OCI-LY1 (cell line): ENCODE measurements around the gene SEMA3A.

Experiments
- H2AFZ ChIP-seq: fragments of 200-600 bp; sonication (generic), shearing (Covaris generic); 2 replicates; pipeline ENCODE4 v1.6.0; 2014; ENCODE audit warnings: antibody characterized with exemption, mild to moderate bottlenecking, low read length
- H3F3A ChIP-seq: fragments of 200-600 bp; sonication (generic), shearing (Covaris generic); 2 replicates; pipeline ENCODE4 v1.6.0; 2014; ENCODE audit warnings: mild to moderate bottlenecking, antibody characterized with exemption, low read length, moderate library complexity; ENCODE audit not compliant: insufficient read depth
- H3K27ac ChIP-seq: fragments of 200-600 bp; sonication (generic); 2 replicates; pipeline ENCODE4 v1.5.1; 2014; ENCODE audit warnings: low read length, mixed run types, mild to moderate bottlenecking, low read depth; ENCODE audit not compliant: poor library complexity, severe bottlenecking
- H3K27me3 ChIP-seq: fragments of 200-600 bp; sonication (generic); 2 replicates; pipeline ENCODE4 v1.6.0; 2014; ENCODE audit warnings: antibody characterized with exemption, mild to moderate bottlenecking, low read length, moderate library complexity; ENCODE audit not compliant: insufficient read depth
- H3K36me3 ChIP-seq: fragments of 200-600 bp; sonication (generic); 2 replicates; pipeline ENCODE4 v1.6.1; 2014; ENCODE audit warnings: mild to moderate bottlenecking, antibody characterized with exemption, low read length, moderate library complexity, mixed read lengths; ENCODE audit not compliant: insufficient read depth
- H3K4me1 ChIP-seq: fragments of 200-600 bp; sonication (generic); 2 replicates; pipeline ENCODE4 v1.5.1; 2014; ENCODE audit warnings: mild to moderate bottlenecking, low read length, moderate library complexity; ENCODE audit not compliant: insufficient read depth, severe bottlenecking
- H3K4me2 ChIP-seq: fragments of 200-600 bp; sonication (generic), shearing (Covaris generic); 2 replicates; pipeline ENCODE4 v1.6.1; 2014; ENCODE audit warnings: low read length
- H3K4me3 ChIP-seq: fragments of 200-600 bp; sonication (generic); 2 replicates; pipeline ENCODE4 v1.5.1; 2014; ENCODE audit warnings: low read length, low read depth, mild to moderate bottlenecking, mixed read lengths; ENCODE audit not compliant: poor library complexity, severe bottlenecking
- H3K79me2 ChIP-seq: fragments of 200-600 bp; shearing (Covaris generic); 2 replicates; pipeline ENCODE4 v1.6.1; 2016; ENCODE audit warnings: mixed run types, low read length, mixed read lengths; ENCODE audit not compliant: insufficient read depth
- H3K9ac ChIP-seq: fragments of 200-600 bp; sonication (generic), shearing (Covaris generic); 2 replicates; pipeline ENCODE4 v1.6.1; 2014; ENCODE audit warnings: mild to moderate bottlenecking, low read length, mixed read lengths
- H3K9me2 ChIP-seq: fragments of 200-600 bp; sonication (generic), shearing (Covaris generic); 2 replicates; pipeline ENCODE4 v1.6.1; 2014; ENCODE audit warnings: low read depth, mild to moderate bottlenecking, low read length, mixed read lengths
- H3K9me3 ChIP-seq: fragments of 200-600 bp; shearing (Covaris generic); 2 replicates; pipeline ENCODE4 v1.6.1; 2014; ENCODE audit warnings: low read length, mixed read lengths
- H4K20me1 ChIP-seq: fragments of 200-600 bp; sonication (generic), shearing (Covaris generic); 2 replicates; pipeline ENCODE4 v1.6.0; 2016; ENCODE audit warnings: mild to moderate bottlenecking, low read length; ENCODE audit not compliant: insufficient read depth
- CTCF ChIP-seq: fragments of 200-600 bp; sonication (generic), shearing (Covaris generic); IDR thresholded peaks from 2 replicates; pipeline ENCODE4 v1.5.1; 2017; ENCODE audit warnings: mild to moderate bottlenecking, antibody characterized with exemption, low read length, moderate library complexity, mixed read lengths
- EZH2 ChIP-seq: fragments of 200-600 bp; sonication (generic), shearing (Covaris generic); IDR thresholded peaks from 2 replicates; pipeline ENCODE4 v1.8.0; 2017; ENCODE audit warnings: borderline replicate concordance, mixed run types, mild to moderate bottlenecking, antibody characterized with exemption, low read length, moderate library complexity, mixed read lengths

Gene SEMA3A

GRCh38 chr7:84060000-84060399 lies 134.6 kb downstream of the SEMA3A start:
- H3K4me3 ChIP-seq, result no peak overlapping the region
- no peak overlapping the region for H3K9ac ChIP-seq
- no peaks in the 10 kb centered on the region for H3K9me2 ChIP-seq
- H3K4me1 ChIP-seq, result no peaks in the 10 kb centered on the region
- no peaks in the 10 kb centered on the region for H4K20me1 ChIP-seq
- H3K4me2 ChIP-seq, result no peak overlapping the region
- H3K36me3 ChIP-seq, result no peaks in the 10 kb centered on the region; the same call in 1 of the 2 replicates
- no peak overlapping the region for H3K27ac ChIP-seq
- H3K9me3 ChIP-seq, result no peaks in the 10 kb centered on the region
- no peak overlapping the region for H2AFZ ChIP-seq
- H3F3A ChIP-seq, result no peaks in the 10 kb centered on the region
- H3K79me2 ChIP-seq, result no peaks in the 10 kb centered on the region
- no peaks in the 10 kb centered on the region for H3K27me3 ChIP-seq
- TF ChIP-seq CTCF (no peak), EZH2 (no peak)

GRCh38 chr7:84058311-84059076 lies 136.1 kb downstream of the SEMA3A start:
- no peak overlapping the region for H3K4me2 ChIP-seq
- no peaks in the 10 kb centered on the region for H3K27me3 ChIP-seq
- H3K9ac ChIP-seq, result no peak overlapping the region
- H3K9me3 ChIP-seq, result no peaks in the 10 kb centered on the region
- no peaks in the 10 kb centered on the region for H3K4me1 ChIP-seq
- no peak overlapping the region for H3K27ac ChIP-seq
- H3K9me2 ChIP-seq, result no peaks in the 10 kb centered on the region
- no peak overlapping the region for H3K4me3 ChIP-seq
- no peaks in the 10 kb centered on the region for H4K20me1 ChIP-seq
- no peaks in the 10 kb centered on the region for H3K79me2 ChIP-seq
- H2AFZ ChIP-seq, result no peak overlapping the region
- no peaks in the 10 kb centered on the region; the same call in 1 of the 2 replicates for H3K36me3 ChIP-seq
- TF ChIP-seq EZH2 (no peak), CTCF (no peak)
- no peaks in the 10 kb centered on the region for H3F3A ChIP-seq

- TF ChIP-seq EZH2, result no peak
- no peak for TF ChIP-seq CTCF
- H3K36me3 ChIP-seq, result no peaks in the 10 kb centered on the region; the same call in 1 of the 2 replicates
- H2AFZ ChIP-seq, result no peak overlapping the region
- no peaks in the 10 kb centered on the region for H3K9me2 ChIP-seq
- H3K4me1 ChIP-seq, result no peaks in the 10 kb centered on the region
- no peak overlapping the region for H3K27ac ChIP-seq
- H3K27me3 ChIP-seq, result no peaks in the 10 kb centered on the region
- H3F3A ChIP-seq, result no peaks in the 10 kb centered on the region
- H3K79me2 ChIP-seq, result no peaks in the 10 kb centered on the region
- no peak overlapping the region for H3K4me3 ChIP-seq
- no peak overlapping the region for H3K9ac ChIP-seq
- no peak overlapping the region for H3K4me2 ChIP-seq
- no peaks in the 10 kb centered on the region for H4K20me1 ChIP-seq
- no peaks in the 10 kb centered on the region for H3K9me3 ChIP-seq
Observed at GRCh38 chr7:84057576-84057975, 137.0 kb downstream of the SEMA3A start.
